Fibroblast of peridontal ligament (primary cell): Measurements from ENCODE around the gene ARID3A.

ENCODE experiments used
- DNase-seq: peaks from one replicate; pipeline ENCODE4 v3.0.0-alpha.2; 2010; ENCODE audit errors: extremely low read depth

ARID3A gene

DNA sequence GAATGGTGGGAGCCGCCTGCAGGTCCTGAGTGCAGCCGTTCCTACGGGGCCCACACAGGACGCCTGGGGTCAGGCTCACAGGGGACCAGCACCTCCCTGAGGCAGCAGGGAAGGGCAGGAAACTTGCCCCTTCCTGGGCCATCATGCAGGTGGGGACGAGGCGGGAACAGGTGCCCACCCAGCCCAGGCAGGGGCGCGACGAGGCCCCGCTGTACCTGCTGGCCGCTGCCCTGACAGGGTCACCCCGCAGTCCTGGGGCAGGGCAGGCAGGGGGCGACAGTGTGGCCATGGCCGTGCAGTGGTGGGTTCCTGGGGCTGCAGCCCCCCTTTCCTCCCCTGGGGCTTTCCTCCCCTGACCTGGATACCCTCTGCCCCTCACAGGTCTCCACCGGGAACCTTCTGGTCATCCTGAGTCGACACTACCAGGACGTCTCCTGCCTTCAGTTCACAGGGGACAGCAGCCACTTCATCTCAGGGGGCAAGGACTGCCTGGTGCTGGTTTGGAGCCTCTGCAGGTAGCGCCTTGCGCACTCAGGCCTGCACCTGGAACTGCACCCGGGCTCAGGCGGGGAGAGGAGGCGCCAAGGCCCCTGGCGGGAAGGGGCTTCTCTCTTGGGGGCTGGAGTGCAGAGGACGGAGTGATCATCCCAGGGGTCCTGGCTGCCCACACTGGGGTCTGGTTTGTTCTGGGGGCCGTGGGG, 63.7 kb downstream of the ARID3A start:
- DNase-seq, result no peak

GRCh38 chr19:990119-990571, 64.3 kb downstream of the ARID3A start:
- no peak for DNase-seq

DNA sequence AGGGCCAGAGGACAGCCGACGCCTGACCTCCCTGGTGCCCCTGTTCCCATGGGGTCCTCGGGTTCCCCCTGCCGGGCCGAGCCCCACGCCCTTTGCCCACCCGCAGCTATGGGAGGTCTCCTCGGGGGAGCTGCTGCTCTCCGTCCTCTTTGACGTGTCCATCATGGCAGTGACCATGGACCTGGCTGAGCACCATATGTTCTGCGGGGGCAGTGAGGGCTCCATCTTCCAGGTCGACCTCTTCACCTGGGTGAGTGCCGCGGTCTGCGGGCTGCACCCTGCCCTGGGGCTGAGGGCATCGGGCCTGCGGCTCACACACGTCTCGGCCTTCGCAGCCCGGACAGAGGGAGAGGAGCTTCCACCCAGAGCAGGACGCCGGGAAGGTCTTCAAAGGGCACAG, 64.9 kb downstream of the ARID3A start:
- no peak for DNase-seq

GRCh38 chr19:991174-991931, 65.5 kb downstream of the ARID3A start:
- DNase-seq, result no peak

DNA sequence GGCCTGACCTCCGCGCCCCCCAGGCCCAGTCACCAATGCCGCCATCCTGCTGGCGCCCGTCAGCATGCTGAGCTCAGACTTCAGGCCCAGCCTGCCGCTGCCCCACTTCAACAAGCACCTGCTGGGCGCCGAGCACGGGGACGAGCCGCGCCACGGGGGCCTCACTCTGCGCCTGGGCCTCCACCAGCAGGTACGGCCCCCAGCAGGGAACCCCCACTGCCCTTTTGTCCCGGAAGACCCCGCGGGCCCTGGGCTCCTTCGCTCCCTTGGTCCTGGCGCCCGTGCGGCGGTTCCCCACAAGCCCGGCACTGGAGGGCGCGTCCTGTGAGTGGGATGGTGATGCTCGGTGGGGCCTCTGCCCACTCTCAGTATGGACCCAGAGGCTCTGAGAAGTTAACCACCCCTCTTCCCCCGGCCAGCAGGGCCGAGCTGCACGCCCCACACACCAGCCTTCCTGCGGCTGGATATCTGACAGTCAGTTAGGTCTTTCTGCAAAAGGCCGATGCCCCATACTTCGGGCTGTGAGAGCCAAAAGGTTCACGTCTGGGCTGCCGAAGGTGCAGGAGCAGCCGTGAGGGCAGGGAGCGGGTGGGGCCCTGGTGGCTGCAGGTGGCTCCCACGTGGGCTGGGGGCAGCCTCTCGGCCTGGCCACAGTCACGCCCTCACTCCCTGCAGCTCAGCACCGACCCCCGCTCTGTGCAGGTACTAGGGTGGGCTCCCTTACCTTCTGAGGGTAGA, 66.3 kb downstream of the ARID3A start:
- no peak for DNase-seq

DNA sequence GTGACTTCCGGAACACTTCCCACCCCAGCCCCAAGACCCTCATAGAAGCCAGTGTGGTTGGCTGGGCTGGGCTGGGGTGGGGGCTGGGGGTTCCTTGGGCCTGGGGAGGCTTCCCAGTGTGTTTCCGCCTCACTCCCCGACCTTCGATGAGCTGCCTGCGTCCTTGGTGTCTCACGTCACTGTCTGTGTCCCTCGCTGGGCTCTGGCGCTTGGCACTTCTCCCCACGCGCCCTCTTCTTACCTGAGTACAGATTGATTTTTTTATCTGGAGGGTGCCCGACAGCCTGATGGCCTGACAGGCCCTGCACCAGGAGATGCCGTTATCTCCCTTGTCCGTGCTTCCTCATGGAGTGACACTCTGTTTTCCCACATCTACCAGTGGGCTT, 66.8 kb downstream of the ARID3A start:
- DNase-seq, result no peak

- no peak for DNase-seq
Measured at GRCh38 chr19:993361-993830, 67.6 kb downstream of the ARID3A start.

- DNase-seq, result no peak
Measured at GRCh38 chr19:993831-994393, 68.1 kb downstream of the ARID3A start.

- DNase-seq, result no peak
Measured at GRCh38 chr19:994516-994915, 68.7 kb downstream of the ARID3A start.

GRCh38 chr19:995051-995827, 69.4 kb downstream of the ARID3A start:
- DNase-seq, result no peak

DNA sequence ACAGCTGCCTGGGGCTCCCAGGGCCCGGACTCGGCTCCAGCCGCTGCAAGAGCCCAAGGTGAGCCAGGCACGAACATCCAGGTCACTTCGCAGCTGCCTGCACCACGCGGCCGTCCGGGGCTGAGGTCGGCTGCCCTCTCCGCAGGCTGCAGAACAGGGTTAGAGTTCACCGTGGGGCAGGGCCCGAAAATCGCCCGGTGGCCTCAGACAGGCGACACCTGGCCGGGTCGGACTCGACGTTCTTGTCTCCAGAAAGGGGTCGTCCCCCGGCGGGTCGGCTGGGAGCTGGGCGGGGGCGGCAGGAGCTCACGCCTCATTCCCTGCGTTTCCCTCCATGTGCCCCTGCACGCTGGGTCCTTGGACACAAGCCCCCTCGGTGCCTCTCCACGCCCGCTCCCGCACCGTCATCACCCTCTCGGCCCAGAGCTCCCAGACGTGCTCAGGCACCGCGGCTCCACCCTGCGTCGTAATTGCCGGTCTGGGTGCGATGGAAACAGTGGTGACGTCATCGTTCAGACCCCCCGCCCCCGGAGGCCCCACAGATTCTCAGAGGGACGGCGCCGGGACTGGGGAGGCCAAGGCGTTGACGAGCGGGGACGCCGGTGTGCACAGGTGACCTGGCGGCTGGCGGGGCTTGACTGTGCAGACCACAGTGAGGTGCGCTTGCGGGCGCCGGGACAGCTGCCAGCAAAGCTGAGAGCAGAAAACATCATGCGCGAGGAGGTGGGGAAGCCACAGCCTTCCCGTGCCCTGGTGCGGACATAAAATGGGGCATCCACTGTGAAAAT, 70.4 kb downstream of the ARID3A start:
- no peak for DNase-seq

DNA sequence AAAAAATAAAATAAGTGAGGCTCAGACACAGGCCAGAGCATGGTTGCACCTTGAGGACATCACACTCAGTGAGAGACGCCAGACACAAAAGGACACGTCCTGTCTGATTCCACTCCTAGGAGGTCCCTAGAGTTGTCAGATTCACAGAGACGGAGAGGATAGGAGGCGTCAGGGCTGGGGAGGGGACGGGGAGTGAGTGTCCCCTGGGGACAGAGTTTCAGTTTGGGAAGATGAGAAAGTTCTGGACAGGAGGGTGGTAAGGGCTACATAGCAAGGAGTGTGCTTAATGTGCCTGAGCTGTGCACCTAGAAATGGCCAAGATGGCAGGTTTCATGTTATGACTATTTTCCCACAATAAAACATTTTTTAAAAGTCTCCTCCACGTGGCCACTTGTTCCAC, 72.2 kb downstream of the ARID3A start:
- DNase-seq, result no peak

DNA sequence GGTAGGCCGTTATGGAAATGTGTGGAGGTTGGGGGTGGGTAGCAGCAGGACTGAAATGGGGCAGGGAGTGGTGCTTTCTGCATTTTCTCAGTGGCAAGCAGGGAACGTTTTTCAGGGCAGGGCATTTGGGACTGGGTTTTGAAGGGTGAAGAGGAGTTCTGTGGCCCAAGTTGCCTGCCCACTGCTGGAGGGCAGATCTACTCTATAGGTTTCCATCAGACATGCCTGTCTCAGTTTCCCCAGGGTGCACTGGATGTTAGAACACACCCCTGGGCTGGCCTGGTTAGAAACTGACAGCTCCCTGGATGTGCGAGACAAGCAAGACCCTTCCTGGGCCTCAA, 73.5 kb downstream of the ARID3A start:
- DNase-seq, result no peak

- peak; percentile 27 for DNase-seq
Measured at GRCh38 chr19:1000095-1000494, 74.3 kb downstream of the ARID3A start, which contains the start of gene GRIN3B. Gene GRIN3B, plus strand, starts transcription at chr19:1000419. Its CDS starts 19 bp downstream, at chr19:1000438.

GRCh38 chr19:1000591-1001537, 75.0 kb downstream of the ARID3A start:
- DNase-seq, result no peak

DNA sequence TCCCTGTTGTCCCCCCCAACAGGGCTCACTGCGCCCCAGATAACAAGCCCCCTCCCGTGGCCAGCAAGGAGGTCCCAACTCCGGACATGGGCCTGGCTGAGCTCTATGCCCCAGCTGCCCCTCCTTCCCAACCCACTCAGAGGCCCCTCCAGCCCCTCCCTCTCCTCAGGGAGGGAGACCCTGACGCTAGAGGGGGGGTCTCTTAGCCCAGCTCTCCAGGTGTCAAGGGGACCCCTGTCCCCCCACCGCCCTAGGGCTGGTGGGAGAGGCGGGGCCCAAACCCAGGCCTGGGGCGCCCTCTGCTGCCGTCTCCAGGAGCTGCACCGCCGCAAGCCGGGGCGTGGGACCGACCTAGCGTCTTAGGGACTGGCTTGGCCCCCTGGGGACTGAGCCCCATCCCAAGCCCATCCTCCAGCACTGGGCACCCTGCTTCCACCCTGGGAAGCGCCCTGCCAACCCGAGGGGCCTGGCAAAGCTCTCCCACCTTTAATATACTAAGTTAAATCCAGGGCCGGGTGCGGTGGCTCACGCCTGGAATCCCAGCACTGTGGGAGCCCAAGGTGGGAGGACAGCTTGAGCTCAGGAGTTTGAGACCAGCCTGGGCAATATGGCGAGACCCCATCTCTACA, 75.8 kb downstream of the ARID3A start:
- DNase-seq, result no peak

- DNase-seq, result no peak
Measured at GRCh38 chr19:1002600-1002999, 76.8 kb downstream of the ARID3A start.

- no peak for DNase-seq
Measured at GRCh38 chr19:1003283-1003682, 77.4 kb downstream of the ARID3A start.

- DNase-seq, result no peak
Measured at GRCh38 chr19:1004204-1004802, 78.5 kb downstream of the ARID3A start.
